K562 (cell line): ENCODE results near the gene HOXB1. TPM values are rescaled to one million over a fixed set of nuclear protein-coding genes. Genes with fewer than 3 reads are reported as not detected.

Source experiments
- ATF6 ChIP-seq: sonication (generic); formaldehyde crosslinking; IDR thresholded peaks from 2 replicates; pipeline ENCODE4 v1.4.0; 2020; ENCODE audit warnings: mild to moderate bottlenecking, missing genetic modification reagents
- CBX2 ChIP-seq: fragments of 200-600 bp; sonication (generic); IDR thresholded peaks from one replicate; pipeline ENCODE4 v1.6.1; 2012; ENCODE audit warnings: mild to moderate bottlenecking, low read length, inconsistent platforms; ENCODE audit not compliant: insufficient read depth, poor library complexity, severe bottlenecking
- KAT8 ChIP-seq: fragments of 450-650 bp; IDR thresholded peaks from 2 replicates; pipeline ENCODE4 v1.6.1; 2016; ENCODE audit warnings: low read depth, mild to moderate bottlenecking
- MLX ChIP-seq, 2 experiments: fragments of 450-650 bp in 1 of 2; sonication (generic) in 1 of 2; formaldehyde crosslinking; conservative IDR thresholded peaks; 2 replicates each; pipeline versions ENCODE4 v1.4.0 to v1.8.1; 2020 to 2022; ENCODE audit warnings: mild to moderate bottlenecking in 1 of 2, missing genetic modification reagents in 1 of 2
- RNF219 ChIP-seq: fragments of 250-450 bp; sonication (Bioruptor Pico); IDR thresholded peaks from 2 replicates; pipeline ENCODE4 v1.5.0; 2022; ENCODE audit warnings: mild to moderate bottlenecking
- ZBTB26 ChIP-seq: fragments of 450-650 bp; formaldehyde crosslinking; IDR thresholded peaks from 2 replicates; pipeline ENCODE4 v1.4.0; 2022; ENCODE audit warnings: missing genetic modification characterization
- ZNF274 ChIP-seq: IDR thresholded peaks from 2 replicates; pipeline ENCODE4 v1.6.1; 2011; ENCODE audit warnings: low read depth, mild to moderate bottlenecking, low read length, moderate library complexity, borderline replicate concordance
- polyA plus RNA-seq, 8 experiments: library from polyadenylated mRNA; depleted of rRNA in 4 of 8; stranded (reverse) in 5 of 8; unstranded in 3 of 8; fragments of >200 nt; fragmentation: Nextera tagmentation in 2 of 8; fragmentation: Illumina TruSeq in 1 of 8; extraction: Ambion mirVana in 2 of 8; extraction: Trizol in 1 of 8; gene quantifications; 2 replicates each; pipeline versions ENCODE4 v1.2.1 to v1.2.3, GENCODE V29; 2011 to 2014; ENCODE audit warnings: inconsistent platforms in 1 of 8, missing spikeins in 1 of 8
- total RNA-seq, 7 experiments: library from RNA; depleted of rRNA in 6 of 7; stranded (reverse); fragments of >200 nt in 6 of 7; fragmentation: Illumina TruSeq in 2 of 7; extraction: Trizol in 2 of 7; gene quantifications; 2 replicates each; pipeline versions ENCODE4 v1.2.1 to v1.2.3, GENCODE V29; 2011 to 2021; ENCODE audit warnings: low replicate concordance in 1 of 7

HOXB1 gene
- total and polyA plus RNA-seq, 9 of the 15 experiments (the other 6 are each of a cell fraction or from before 2014, with no cell fraction given), result 0.04 TPM; not detected in 8

GRCh38 chr17:48492401-48493298, 38.2 kb downstream of the HOXB1 start (continued):
- no peak for TF ChIP-seq ATF6 (CRISPR knock-in tag)
- TF ChIP-seq ZBTB26, result no peak
- no peak for TF ChIP-seq RNF219 (CRISPR knock-in tag)
- no peak for TF ChIP-seq ZNF274
- no peak for TF ChIP-seq MLX (CRISPR knock-in tag; conservative IDR thresholded peaks at IDR 0.05)
- no peak for TF ChIP-seq KAT8
- TF ChIP-seq CBX2, result no peak
